ENCODE data around the gene LORICRIN.

Gene LORICRIN

DNA sequence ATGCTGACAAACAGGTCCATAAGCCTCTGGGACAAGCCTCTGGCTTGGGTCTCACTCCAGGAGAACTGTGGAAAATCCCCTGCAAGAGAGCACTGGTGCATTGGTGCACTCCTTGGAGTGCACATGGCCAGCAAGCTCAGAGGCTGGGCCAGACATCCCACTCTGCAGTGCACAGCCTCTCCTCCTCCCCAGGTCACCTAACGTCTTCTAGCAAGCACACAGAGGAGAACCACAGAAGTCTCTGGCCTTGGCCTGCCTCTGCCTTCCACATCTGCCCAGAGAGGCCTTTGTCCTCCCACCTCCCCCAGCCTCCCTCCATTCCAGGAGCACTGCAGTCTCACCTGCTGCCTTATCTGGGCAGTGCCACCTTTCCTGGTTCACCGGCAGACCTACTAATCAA lies 49.1 kb downstream of the LORICRIN start:
- Mint-ChIP-seq H3K27me3 (peaks cover 3% of the 10 kb centered on the region), H3K4me3 (no peak overlapping the region), H3K36me3 (no peaks in the 10 kb centered on the region), H3K9me3 (no peaks in the 10 kb centered on the region), H3K4me1 (no peaks in the 10 kb centered on the region), H3K27ac (no peak overlapping the region)

DNA sequence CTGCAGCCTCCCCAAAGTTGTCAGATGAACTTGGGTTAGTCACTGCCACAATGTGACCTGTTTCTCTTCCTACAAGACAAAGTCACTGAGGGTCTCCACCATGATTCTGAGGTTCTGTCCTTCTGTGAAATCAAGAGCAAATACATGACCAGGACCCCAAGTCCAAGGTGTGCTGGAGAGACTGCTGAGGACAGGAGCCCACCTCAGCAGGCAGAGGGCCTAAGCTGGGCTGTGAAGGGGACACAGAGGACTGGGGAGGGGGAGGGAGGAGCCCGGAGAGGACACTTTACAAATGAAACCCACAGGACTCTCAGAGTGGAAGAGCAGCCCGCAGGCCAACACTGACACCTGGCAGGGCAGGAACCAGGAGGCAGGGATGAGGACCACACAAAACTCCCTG lies 50.0 kb downstream of the LORICRIN start:
- no peak overlapping the region for H3K27ac Mint-ChIP-seq
- no peaks in the 10 kb centered on the region for H3K4me1 Mint-ChIP-seq
- H3K36me3 Mint-ChIP-seq = no peaks in the 10 kb centered on the region
- H3K9me3 Mint-ChIP-seq = no peaks in the 10 kb centered on the region
- H3K4me3 Mint-ChIP-seq = no peak overlapping the region
- H3K27me3 Mint-ChIP-seq = peaks cover 3% of the 10 kb centered on the region

DNA sequence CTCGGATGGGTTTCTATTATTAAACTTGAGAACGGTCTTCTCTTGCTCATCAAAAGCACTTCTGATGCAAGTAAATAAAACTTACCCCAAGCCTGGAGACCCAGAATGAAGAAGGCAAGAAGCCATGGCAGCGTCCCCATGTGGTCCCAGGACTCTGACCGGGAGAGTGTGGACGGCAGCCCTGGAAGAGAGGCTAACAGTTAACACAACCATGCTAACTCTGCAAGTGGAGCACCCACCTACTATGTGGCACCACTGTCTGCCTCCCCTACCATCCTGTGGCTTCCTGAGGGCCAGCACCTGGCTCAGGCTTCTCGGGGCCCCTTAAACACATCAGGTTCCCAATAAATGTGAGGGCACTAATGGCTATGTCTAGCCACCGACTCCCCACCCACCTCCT lies 51.0 kb downstream of the LORICRIN start:
- Mint-ChIP-seq H3K4me1 (no peaks in the 10 kb centered on the region), H3K27ac (no peak overlapping the region), H3K9me3 (no peaks in the 10 kb centered on the region), H3K36me3 (no peaks in the 10 kb centered on the region), H3K4me3 (no peak overlapping the region), H3K27me3 (peaks cover 1% of the 10 kb centered on the region)
